BJ (cell line): Measurements from ENCODE around the gene ZBTB9. TPM values are rescaled to one million over a fixed set of nuclear protein-coding genes. Genes with fewer than 3 reads are reported as not detected.

ENCODE experiments used
- CTCF ChIA-PET: fragments of 350-600 bp; formaldehyde crosslinking; extraction: SDS; loops from one replicate; lab custom pipeline; 2021; ENCODE audit warnings: antibody characterized with exemption, inconsistent platforms; lab: Yijun Ruan, JAX
- POLR2A ChIA-PET: fragments of 300-600 bp; sonication (Branson Sonifier 250); formaldehyde crosslinking; extraction: SDS; loops from one replicate; lab custom pipeline; 2021; ENCODE audit warnings: antibody characterized with exemption; lab: Charles Lee
- DNase-seq: peaks from one replicate; pipeline ENCODE4 v3.0.0-alpha.2; 2011; ENCODE audit warnings: low read depth
- H3K27me3 ChIP-seq: 2 replicates; pipeline ENCODE4 v1.6.0; 2011; ENCODE audit warnings: low read length; ENCODE audit not compliant: control insufficient read depth, insufficient read depth
- H3K36me3 ChIP-seq: 2 replicates; pipeline ENCODE4 v1.5.1; 2011; ENCODE audit warnings: low read length; ENCODE audit not compliant: control insufficient read depth, insufficient read depth
- H3K4me3 ChIP-seq: 2 replicates; pipeline ENCODE4 v1.5.1; 2011; ENCODE audit warnings: low read depth, mild to moderate bottlenecking, control low read depth, low read length
- CTCF ChIP-seq: IDR thresholded peaks from 2 replicates; pipeline ENCODE4 v1.5.1; 2011; ENCODE audit warnings: low read depth, mild to moderate bottlenecking, control low read depth, inconsistent platforms, low read length, moderate library complexity; ENCODE audit not compliant: insufficient read depth
- polyA plus RNA-seq: library from polyadenylated mRNA; depleted of rRNA; stranded (reverse); fragments of >200 nt; gene quantifications from 2 replicates; pipeline ENCODE4 v1.2.3, GENCODE V29; 2011; rRNA removed
- small RNA-seq: library from RNA; depleted of rRNA; stranded (forward); fragments of <200 nt; gene quantifications from one replicate; pipeline ENCODE3, GENCODE V24; 2012; ENCODE audit warnings: low replicate concordance, low read depth; ENCODE audit not compliant: insufficient read length

ZBTB9 gene
- polyA plus RNA-seq, 1 experiment = 5.7 TPM

DNA sequence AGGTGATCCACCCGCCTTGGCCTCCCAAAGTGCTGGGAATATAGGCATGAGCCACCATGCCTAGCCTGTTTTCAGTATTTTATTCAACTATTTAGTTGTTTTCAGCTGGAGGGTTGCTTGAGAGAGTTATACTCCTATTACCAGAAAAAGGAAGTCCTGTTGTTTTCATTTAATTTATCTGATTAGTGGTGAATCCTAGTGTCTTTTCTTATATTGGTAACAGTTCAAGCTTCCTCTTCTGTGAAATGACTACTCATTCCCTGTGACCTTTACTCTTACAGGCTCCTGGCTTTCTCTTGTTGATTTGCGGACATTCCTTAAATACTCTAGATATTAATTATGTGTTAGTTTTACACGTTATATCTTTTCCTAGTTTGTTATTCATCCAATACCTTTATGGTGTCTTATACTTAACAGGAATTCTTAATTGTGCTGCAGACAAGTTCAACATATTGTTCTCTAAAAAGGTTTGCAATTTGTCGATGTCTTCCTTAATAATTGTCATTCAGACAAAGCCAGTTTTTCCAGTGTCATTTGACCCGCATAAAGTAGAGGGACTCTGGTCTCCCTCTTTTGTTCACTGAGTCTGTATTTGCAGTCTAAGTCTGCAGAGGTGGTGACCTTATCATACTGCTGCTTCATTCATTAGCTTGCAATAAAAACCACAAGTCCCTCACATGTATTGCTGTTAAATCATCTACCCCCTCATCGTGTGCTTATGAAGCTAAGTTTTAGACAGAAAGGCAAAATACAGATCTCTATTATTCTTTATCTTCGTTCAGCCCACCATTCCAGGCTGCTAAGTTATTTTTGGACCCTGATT is 51.4 kb downstream of the ZBTB9 start:
- TF ChIP-seq CTCF = no peak
- peaks cover 2% of the 10 kb centered on the region; the same call in 1 of the 2 replicates for H3K27me3 ChIP-seq
- CTCF ChIA-PET = interaction anchor here (1.2 kb wide), 1 partner anchor 11 kb away, joined by 4 read pairs; no protein-coding TSS in a partner anchor
- no peak for DNase-seq
- H3K4me3 ChIP-seq = no peak overlapping the region
- POLR2A ChIA-PET = no interaction called here
- H3K36me3 ChIP-seq = no peaks in the 10 kb centered on the region

Small RNA genes lying within 50 kb of the gene (small RNA-seq; reads per million reads assigned to genes)
- gene ZBTB9 = not detected

Other genes with a start within 250 kb of the ZBTB9 start
- gene HSD17B8, start 249.9 kb upstream of the ZBTB9 start, polyA plus RNA-seq = 2.1 and 3.4 TPM in 2 replicates
- gene RING1, start 246.1 kb upstream of the ZBTB9 start, polyA plus RNA-seq = 24.4 and 36.6 TPM in 2 replicates
- gene VPS52, start 182.7 kb upstream of the ZBTB9 start, polyA plus RNA-seq = 63.2 and 89.8 TPM in 2 replicates
- 6,221 and 6,433 TPM in 2 replicates for gene RPS18, start 182.5 kb upstream of the ZBTB9 start, polyA plus RNA-seq
- 2.2 and 4.0 TPM in 2 replicates for gene B3GALT4, start 177.5 kb upstream of the ZBTB9 start, polyA plus RNA-seq
- 45.6 and 78.9 TPM in 2 replicates for gene WDR46, start 165.3 kb upstream of the ZBTB9 start, polyA plus RNA-seq
- 49.0 and 55.5 TPM in 2 replicates for gene PFDN6, start 165.0 kb upstream of the ZBTB9 start, polyA plus RNA-seq
- 24.2 and 35.2 TPM in 2 replicates for gene RGL2, start 155.6 kb upstream of the ZBTB9 start, polyA plus RNA-seq
- 23.1 and 37.9 TPM in 2 replicates for gene TAPBP, start 140.5 kb upstream of the ZBTB9 start, polyA plus RNA-seq
- gene ZBTB22, start 136.8 kb upstream of the ZBTB9 start, polyA plus RNA-seq = 10.6 and 13.6 TPM in 2 replicates
- 37.5 and 46.9 TPM in 2 replicates for gene DAXX, start 131.6 kb upstream of the ZBTB9 start, polyA plus RNA-seq
- gene KIFC1, start 62.8 kb upstream of the ZBTB9 start, polyA plus RNA-seq = 24.2 and 32.4 TPM in 2 replicates
- 37.8 and 54.6 TPM in 2 replicates for gene PHF1, start 43.6 kb upstream of the ZBTB9 start, polyA plus RNA-seq
- gene CUTA, start 36.5 kb upstream of the ZBTB9 start, polyA plus RNA-seq = 347 and 369 TPM in 2 replicates
- gene SYNGAP1, start 34.5 kb upstream of the ZBTB9 start, polyA plus RNA-seq = 4.2 and 5.7 TPM in 2 replicates
- gene BAK1, start 125.7 kb downstream of the ZBTB9 start, polyA plus RNA-seq = 16.6 and 24.5 TPM in 2 replicates
- gene ITPR3, start 166.7 kb downstream of the ZBTB9 start, polyA plus RNA-seq = 8.6 and 16.6 TPM in 2 replicates